Trophoblast cell (in vitro differentiated cells and primary cell): ENCODE results near the gene PCA3.

Experiments
- DNase-seq, 2 donors: peaks; one replicate each; pipeline ENCODE4 v3.0.0-alpha.2; 2016
- H2AFZ ChIP-seq: 2 replicates; pipeline ENCODE4 v1.6.1; 2013; ENCODE audit warnings: low read length, moderate library complexity, mild to moderate bottlenecking; ENCODE audit not compliant: insufficient read depth, poor library complexity
- H2AK5ac ChIP-seq: 2 replicates; pipeline ENCODE4 v1.6.1; 2013; ENCODE audit warnings: mild to moderate bottlenecking, low read length
- H2BK120ac ChIP-seq: 2 replicates; pipeline ENCODE4 v1.6.1; 2013; ENCODE audit warnings: low read length, mild to moderate bottlenecking, moderate library complexity; ENCODE audit not compliant: insufficient read depth, poor library complexity
- H2BK12ac ChIP-seq: 2 replicates; pipeline ENCODE4 v1.6.1; 2013; ENCODE audit warnings: mild to moderate bottlenecking, low read length, moderate library complexity
- H2BK5ac ChIP-seq: 2 replicates; pipeline ENCODE4 v1.6.1; 2013; ENCODE audit warnings: low read length, low read depth, moderate library complexity, mild to moderate bottlenecking; ENCODE audit not compliant: poor library complexity
- H3K14ac ChIP-seq: 2 replicates; pipeline ENCODE4 v1.6.1; 2013; ENCODE audit warnings: mild to moderate bottlenecking, low read length
- H3K18ac ChIP-seq: 2 replicates; pipeline ENCODE4 v1.6.1; 2013; ENCODE audit warnings: mild to moderate bottlenecking, low read length
- H3K23ac ChIP-seq: 2 replicates; pipeline ENCODE4 v1.6.1; 2013; ENCODE audit warnings: low read length
- H3K27ac ChIP-seq: 2 replicates; pipeline ENCODE4 v1.5.1; 2013; ENCODE audit warnings: low read depth, mild to moderate bottlenecking, inconsistent platforms, low read length, moderate library complexity
- H3K27me3 ChIP-seq: 2 replicates; pipeline ENCODE4 v1.6.1; 2013; ENCODE audit warnings: inconsistent platforms, mild to moderate bottlenecking, low read length, moderate library complexity; ENCODE audit not compliant: insufficient read depth
- H3K36me3 ChIP-seq, 2 experiments: 1 replicate in 1 of 2; 2 replicates in 1 of 2; pipeline ENCODE4 v1.6.1; 2013; ENCODE audit warnings: low read length in 2 of 2, mild to moderate bottlenecking in 2 of 2, moderate library complexity in 1 of 2; ENCODE audit not compliant: insufficient read depth in 2 of 2, control insufficient read depth in 1 of 2
- H3K4ac ChIP-seq: 2 replicates; pipeline ENCODE4 v1.6.1; 2013; ENCODE audit warnings: low read depth, mild to moderate bottlenecking, low read length, moderate library complexity
- H3K4me1 ChIP-seq, 2 experiments: 1 replicate in 1 of 2; 2 replicates in 1 of 2; pipeline ENCODE4 v1.6.1; 2013; ENCODE audit warnings: low read length in 2 of 2, mild to moderate bottlenecking in 2 of 2, moderate library complexity in 1 of 2; ENCODE audit not compliant: insufficient read depth in 2 of 2, control insufficient read depth in 1 of 2
- H3K4me2 ChIP-seq: 2 replicates; pipeline ENCODE4 v1.6.1; 2013; ENCODE audit warnings: inconsistent platforms, mild to moderate bottlenecking, low read length, moderate library complexity
- H3K4me3 ChIP-seq: 2 replicates; pipeline ENCODE4 v1.5.1; 2013; ENCODE audit warnings: mild to moderate bottlenecking, low read depth, low read length, inconsistent platforms
- H3K79me1 ChIP-seq: one replicate; pipeline ENCODE4 v1.6.1; 2013; ENCODE audit warnings: low read length
- H3K79me2 ChIP-seq: 2 replicates; pipeline ENCODE4 v1.6.1; 2013; ENCODE audit warnings: low read length, mild to moderate bottlenecking; ENCODE audit not compliant: control insufficient read depth, insufficient read depth, poor library complexity
- H3K9ac ChIP-seq: 2 replicates; pipeline ENCODE4 v1.6.1; 2013; ENCODE audit warnings: mild to moderate bottlenecking, low read length
- H3K9me3 ChIP-seq: 2 replicates; pipeline ENCODE4 v1.6.1; 2013; ENCODE audit warnings: low read depth, mild to moderate bottlenecking, control low read depth, inconsistent platforms, low read length; ENCODE audit not compliant: insufficient read depth
- H4K12ac ChIP-seq: 2 replicates; pipeline ENCODE4 v1.6.1; 2013; ENCODE audit warnings: low read depth, mild to moderate bottlenecking, low read length, moderate library complexity
- H4K8ac ChIP-seq: 2 replicates; pipeline ENCODE4 v1.6.1; 2013; ENCODE audit warnings: low read depth, mild to moderate bottlenecking, low read length, moderate library complexity
- H4K91ac ChIP-seq: one replicate; pipeline ENCODE4 v1.6.1; 2013; ENCODE audit warnings: low read depth, mild to moderate bottlenecking, low read length, moderate library complexity
- WGBS: extraction: QIAGEN DNeasy Blood & Tissue Kit; methylation state at CpG from one replicate; pipeline ENCODE4 v1.1.7; 2013; ENCODE audit warnings: missing lambda C conversion rate; ENCODE audit not compliant: insufficient read length, insufficient coverage; ENCODE audit errors: extremely low coverage; 5-methylcytosine and 5-hydroxymethylcytosine counted together

Gene PCA3

DNA sequence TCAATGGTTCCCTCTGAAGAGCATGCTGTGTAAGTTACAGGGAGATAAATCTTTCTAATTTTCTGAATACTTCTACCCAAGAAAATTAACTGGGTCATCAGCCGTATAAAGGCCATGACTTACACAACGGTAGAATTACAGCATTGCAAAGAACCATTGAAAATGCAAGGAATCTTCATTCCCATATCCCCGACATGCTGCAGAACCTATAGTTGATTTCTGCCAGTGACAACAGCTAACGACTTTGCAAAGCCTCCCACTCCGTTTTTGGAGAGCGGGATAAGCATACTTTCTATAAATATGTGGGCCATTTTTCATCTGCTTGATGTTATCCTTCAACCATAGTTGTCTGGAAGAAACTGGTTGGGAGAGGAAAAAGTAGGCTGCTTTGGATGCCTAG is 56.2 kb downstream of the PCA3 start:
- Histone ChIP-seq H3K4ac (no peak overlapping the region), H2BK120ac (no peak overlapping the region), H3K4me3 (no peak overlapping the region), H3K9me3 (no peaks in the 10 kb centered on the region), H4K8ac (no peak overlapping the region), H2BK5ac (no peak overlapping the region), H2BK12ac (no peak overlapping the region), H3K79me2 (no peaks in the 10 kb centered on the region), H3K27me3 (no peaks in the 10 kb centered on the region), H3K14ac (no peak overlapping the region), H4K91ac (no peak overlapping the region), H2AK5ac (no peak overlapping the region), H4K12ac (no peak overlapping the region), H3K4me2 (no peak overlapping the region), H3K36me3 (no peaks in the 10 kb centered on the region), H3K18ac (no peak overlapping the region), H3K27ac (no peak overlapping the region), H3K79me1 (peaks cover 15% of the 10 kb centered on the region), H3K23ac (no peak overlapping the region), H3K4me1 (peaks cover 10% of the 10 kb centered on the region in 2 experiments), H2AFZ (no peak overlapping the region), H3K9ac (no peak overlapping the region)
- no CpG with 5 or more reads among the region's 6 CpGs for WGBS
- peak; percentile 59 to 90 for DNase-seq

DNA sequence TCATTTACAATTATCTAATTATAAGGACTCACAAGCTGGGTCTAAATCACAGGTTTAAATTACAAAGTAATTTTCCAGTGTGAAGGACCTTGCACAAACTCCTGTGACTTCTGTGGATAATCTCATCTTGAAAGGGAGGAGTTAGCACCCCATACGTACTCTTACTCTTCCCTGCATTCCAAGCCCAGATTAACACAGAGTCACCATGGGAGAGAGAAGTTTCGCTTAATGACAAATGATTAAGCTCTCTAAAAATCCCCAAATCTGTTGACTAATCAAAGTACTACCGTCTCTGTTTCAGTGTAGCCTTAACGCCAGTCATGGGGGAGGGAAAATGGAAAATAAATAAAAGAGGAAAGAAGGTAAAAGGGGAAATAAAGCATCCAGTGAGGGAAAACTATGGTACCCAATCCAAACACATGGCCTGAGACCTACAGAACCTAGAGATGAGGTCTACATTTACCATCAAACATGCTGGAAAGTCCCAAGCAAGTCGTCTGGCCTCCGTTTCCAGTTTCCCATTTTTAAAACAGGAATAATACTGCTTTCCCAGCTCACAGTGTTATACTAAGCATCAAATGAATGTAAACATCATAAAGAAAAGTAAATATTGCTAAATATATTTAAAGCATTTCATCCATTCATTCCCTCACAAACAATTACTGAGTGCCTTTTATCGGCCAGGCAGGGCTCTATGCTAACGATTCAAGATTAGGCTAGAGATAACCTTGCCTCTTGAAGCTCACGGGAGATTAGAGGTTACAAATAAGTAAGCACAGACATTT is 63.2 kb downstream of the PCA3 start:
- no peak overlapping the region for H3K4me3 ChIP-seq
- DNase-seq, result peak in 1 of 2 donors; percentile 16
- no peak overlapping the region for H3K4ac ChIP-seq
- no peak overlapping the region for H2BK5ac ChIP-seq
- H3K9me3 ChIP-seq, result no peaks in the 10 kb centered on the region
- no peaks in the 10 kb centered on the region for H3K79me2 ChIP-seq
- H3K18ac ChIP-seq, result no peak overlapping the region
- WGBS, result no CpG with 5 or more reads among the region's 9 CpGs
- no peak overlapping the region for H3K23ac ChIP-seq
- H3K79me1 ChIP-seq, result no peaks in the 10 kb centered on the region
- H2BK12ac ChIP-seq, result no peak overlapping the region
- no peaks in the 10 kb centered on the region for H3K4me1 ChIP-seq
- H4K91ac ChIP-seq, result no peak overlapping the region
- no peak overlapping the region for H3K27ac ChIP-seq
- H4K12ac ChIP-seq, result no peak overlapping the region
- no peak overlapping the region for H3K9ac ChIP-seq
- no peak overlapping the region for H2BK120ac ChIP-seq
- H2AFZ ChIP-seq, result no peak overlapping the region
- H3K4me2 ChIP-seq, result no peak overlapping the region
- no peak overlapping the region for H4K8ac ChIP-seq
- no peak overlapping the region for H3K14ac ChIP-seq
- H3K27me3 ChIP-seq, result no peaks in the 10 kb centered on the region
- H2AK5ac ChIP-seq, result no peak overlapping the region
- no peaks in the 10 kb centered on the region for H3K36me3 ChIP-seq

DNA sequence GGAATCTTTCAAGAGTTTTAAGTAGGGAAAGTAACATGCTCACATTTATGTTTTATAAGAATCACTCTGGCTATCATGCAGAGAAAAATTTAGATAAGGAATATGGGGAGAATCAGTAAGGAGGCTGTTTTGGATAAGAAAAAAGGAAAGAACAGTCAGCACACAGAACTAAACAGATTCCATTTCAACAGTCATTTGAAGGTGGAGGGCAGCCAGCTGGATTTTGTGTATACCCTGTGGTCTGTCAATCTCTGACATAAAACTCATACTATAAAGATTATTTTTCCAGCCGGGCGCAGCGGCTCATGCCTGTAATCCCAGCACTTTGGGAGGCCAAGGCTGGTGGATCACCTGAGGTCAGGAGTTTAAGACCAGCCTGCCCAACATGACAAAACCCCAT is 64.2 kb downstream of the PCA3 start:
- Histone ChIP-seq H2AFZ (no peak overlapping the region), H3K27ac (no peak overlapping the region), H2BK120ac (no peak overlapping the region), H4K12ac (no peak overlapping the region), H2BK12ac (no peak overlapping the region), H3K4ac (no peak overlapping the region), H4K8ac (no peak overlapping the region), H3K79me1 (no peaks in the 10 kb centered on the region), H3K4me2 (no peak overlapping the region), H3K27me3 (no peaks in the 10 kb centered on the region), H2AK5ac (no peak overlapping the region), H3K4me3 (no peak overlapping the region), H3K9me3 (no peaks in the 10 kb centered on the region), H3K79me2 (no peaks in the 10 kb centered on the region), H3K36me3 (no peaks in the 10 kb centered on the region), H3K4me1 (no peaks in the 10 kb centered on the region), H4K91ac (no peak overlapping the region), H3K9ac (no peak overlapping the region), H3K14ac (no peak overlapping the region), H3K18ac (no peak overlapping the region), H2BK5ac (no peak overlapping the region), H3K23ac (no peak overlapping the region)
- DNase-seq, result no peak
- WGBS, result no CpG with 5 or more reads among the region's 3 CpGs

DNA sequence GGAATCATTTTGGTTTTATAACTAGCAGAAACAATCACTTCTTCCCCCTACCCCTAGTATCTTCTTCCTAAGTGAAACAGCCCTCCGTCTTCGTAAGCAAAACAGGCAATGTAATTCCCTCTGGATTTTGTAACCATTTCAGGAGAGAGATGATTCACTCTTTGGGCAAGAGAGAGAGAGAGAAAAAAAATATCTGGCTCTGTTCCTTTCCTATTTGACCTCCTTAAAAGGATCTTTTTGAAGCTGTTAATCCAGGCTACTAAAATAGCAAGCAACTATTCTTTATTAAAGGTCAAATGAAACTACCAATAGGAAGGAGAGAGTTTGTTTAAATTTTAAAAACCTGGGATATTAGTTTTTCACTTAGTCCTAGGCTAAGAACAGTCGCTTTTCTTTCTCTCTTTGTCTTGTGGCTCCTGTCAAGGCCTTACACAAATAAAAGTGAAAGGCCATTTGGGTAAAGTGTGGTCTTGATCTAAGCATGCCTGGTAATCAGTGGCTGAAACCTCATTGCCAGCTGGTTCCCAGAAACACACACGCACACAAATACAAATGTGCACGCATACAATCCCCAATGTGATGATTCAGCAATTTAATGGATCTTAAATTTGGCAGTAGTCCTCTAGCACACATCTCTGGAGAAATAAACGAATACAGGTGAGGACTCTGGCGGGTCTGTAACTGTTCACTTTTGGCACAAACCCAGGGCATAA is 71.5 kb downstream of the PCA3 start:
- Histone ChIP-seq H3K27me3 (no peaks in the 10 kb centered on the region), H3K36me3 (no peaks in the 10 kb centered on the region)
- WGBS, result no CpG with 5 or more reads among the region's 7 CpGs

More for the DNA sequence above, 71.5 kb downstream of the PCA3 start:
- H4K12ac ChIP-seq, result no peak overlapping the region
- H3K4me3 ChIP-seq, result no peak overlapping the region
- no peak overlapping the region for H3K23ac ChIP-seq
- H3K18ac ChIP-seq, result no peak overlapping the region
- peaks cover 3% of the 10 kb centered on the region for H3K79me1 ChIP-seq
- no peak overlapping the region for H3K4me2 ChIP-seq
- H4K8ac ChIP-seq, result peak overlapping the region; percentile 48
- H3K4me1 ChIP-seq, result no peaks in the 10 kb centered on the region
- no peaks in the 10 kb centered on the region for H3K9me3 ChIP-seq
- H2AK5ac ChIP-seq, result no peak overlapping the region
- no peak overlapping the region for H2BK120ac ChIP-seq
- no peak overlapping the region for H2BK12ac ChIP-seq
- H2BK5ac ChIP-seq, result no peak overlapping the region
- H3K14ac ChIP-seq, result no peak overlapping the region
- H3K9ac ChIP-seq, result no peak overlapping the region
- H3K79me2 ChIP-seq, result no peaks in the 10 kb centered on the region
- no peak overlapping the region for H3K27ac ChIP-seq
- H2AFZ ChIP-seq, result no peak overlapping the region
- no peak overlapping the region for H4K91ac ChIP-seq
- no peak for DNase-seq
- no peak overlapping the region for H3K4ac ChIP-seq
